HG02885 (cell line): ENCODE results near the gene NRIP3.
"Not testable (repeated sequence)": the region's sequence is repeated elsewhere in the genome, so short reads cannot be mapped to it uniquely, and the experiment has no call there.

ENCODE experiments used
- ATAC-seq: cut with Tn5 transposase; IDR thresholded peaks from one replicate; pipeline ENCODE4 v1.9.1; 2021; ENCODE audit warnings: mild to moderate bottlenecking; ENCODE audit not compliant: unreplicated experiment, poor library complexity

The NRIP3 gene

DNA sequence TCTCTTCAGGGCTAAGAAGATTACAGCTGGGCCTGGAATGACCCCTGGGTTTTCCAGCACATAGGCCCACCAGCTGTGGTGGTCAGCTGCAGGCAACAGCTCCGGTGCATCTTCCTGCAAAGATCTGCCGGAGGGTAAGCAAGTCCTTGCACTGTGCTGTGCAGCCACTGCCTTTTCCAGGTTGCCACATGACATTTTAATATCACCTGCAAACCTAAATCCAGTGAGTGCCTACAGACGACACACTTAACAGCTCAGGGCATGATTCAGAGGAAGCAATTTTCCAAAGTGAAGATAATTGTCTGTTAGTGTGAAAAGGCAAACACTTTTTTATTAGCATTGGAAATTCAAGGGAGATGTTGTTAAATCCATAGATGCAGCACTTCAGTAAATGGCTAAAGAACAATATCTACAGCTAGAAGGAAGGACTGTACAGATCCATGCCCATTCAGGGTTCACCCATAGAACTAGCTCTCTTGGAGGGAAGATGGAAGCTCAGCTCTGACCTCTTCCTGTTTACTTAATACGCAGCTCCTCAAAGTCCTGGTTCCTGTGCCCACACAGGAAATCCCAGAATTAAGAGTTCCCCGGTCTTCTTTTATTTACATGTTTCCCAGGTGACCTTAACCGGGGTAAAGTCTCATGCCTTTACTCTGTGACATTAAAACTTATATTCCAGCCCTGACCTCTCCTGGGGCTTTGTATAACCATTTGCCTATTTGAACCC lies 13.3 kb upstream of the NRIP3 start:
- no peak for ATAC-seq

DNA sequence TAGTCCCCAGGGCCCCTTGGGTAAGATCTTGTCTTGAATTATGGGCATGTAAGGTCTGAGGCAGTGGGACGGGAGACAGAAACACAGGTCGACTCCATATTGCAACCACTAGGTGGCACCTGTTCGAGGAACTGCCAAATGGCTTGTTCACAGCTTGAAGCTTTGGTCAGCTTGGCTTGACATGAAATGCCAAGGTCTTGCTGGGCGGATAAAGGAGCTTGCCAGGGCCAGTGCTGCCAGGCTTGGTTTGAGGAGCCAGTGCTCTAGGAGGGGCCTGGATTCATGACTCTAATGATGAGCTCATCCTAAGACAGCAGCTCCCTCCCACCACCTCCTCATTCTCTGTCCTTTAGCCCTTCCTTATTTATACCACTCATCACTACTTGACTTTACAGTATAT lies 11.9 kb upstream of the NRIP3 start:
- ATAC-seq = peak; percentile 77

DNA sequence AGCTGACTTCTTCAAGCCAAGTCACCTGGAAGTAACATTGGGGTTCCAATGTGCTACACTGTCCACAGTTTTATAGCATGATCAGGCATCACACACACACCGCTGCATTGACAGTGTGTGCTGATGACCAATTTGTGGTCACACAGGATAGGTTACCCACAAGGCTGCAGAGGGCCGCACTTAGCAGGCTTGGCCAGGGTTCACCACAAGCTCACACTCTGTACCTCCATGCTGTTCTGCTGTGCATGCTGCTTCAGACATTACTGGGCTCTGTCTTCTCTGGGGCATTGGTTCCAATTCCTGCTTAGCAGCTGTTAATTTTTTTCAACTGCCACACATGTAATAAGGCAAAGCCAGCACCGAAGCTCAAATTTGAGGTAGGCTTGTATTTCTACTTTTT lies 11.0 kb upstream of the NRIP3 start:
- ATAC-seq = no peak

DNA sequence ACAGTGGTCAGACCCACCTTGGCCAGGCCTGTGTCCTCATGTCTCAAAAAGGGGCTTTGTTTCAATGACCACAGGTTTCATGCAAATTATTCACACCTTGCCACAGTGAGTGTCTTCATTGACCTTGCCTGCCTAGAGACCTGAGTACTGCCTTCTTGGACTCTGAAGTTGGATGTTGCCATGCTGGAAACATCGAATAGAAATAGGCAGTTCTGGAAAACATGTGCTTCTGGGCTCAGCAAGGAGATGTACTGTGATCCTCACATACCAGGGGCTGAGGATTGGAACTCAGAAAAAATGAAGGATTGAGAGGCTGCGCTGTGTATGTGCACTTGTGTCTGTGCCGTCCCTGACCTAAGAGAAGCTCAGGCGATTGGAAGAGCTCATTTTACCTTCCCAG lies 9.6 kb upstream of the NRIP3 start:
- no peak for ATAC-seq

DNA sequence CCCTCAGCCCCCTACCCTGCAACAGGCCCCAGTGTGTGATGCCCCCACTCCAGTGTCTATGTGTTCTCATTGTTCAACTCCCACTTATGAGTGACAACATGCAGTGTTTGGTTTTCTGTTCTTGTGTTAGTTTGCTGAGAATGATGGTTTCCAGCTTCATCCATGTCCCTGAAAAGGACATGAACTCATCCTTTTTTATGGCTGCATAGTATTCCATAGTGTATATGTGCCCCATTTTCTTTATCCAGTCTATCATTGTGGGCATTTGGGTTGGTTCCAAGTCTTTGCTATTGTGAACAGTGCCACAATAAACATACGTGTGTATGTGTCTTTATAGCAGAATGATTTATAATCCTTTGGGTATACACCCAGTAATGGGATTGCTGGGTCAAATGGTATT lies 5.7 kb upstream of the NRIP3 start:
- not testable (repeated sequence) for ATAC-seq

DNA sequence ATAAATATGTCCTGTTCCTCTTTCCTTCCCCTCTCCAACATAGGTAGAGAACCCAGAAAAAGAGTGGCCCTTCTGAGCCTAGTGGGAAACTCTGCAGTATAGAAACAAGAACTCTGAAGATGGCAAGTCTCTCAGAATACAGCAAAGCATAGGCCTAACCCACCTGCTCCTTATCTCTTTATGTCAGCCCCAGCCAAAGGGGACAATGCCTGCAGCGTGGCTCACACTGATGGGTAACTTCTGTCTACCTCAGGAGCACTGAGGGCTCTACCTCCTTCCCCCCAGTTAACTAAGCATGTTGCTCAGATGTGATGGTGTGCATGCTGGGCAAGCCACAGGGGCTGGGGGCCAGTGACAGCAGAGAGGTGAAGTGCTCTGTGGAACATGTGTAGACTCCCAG lies 4.9 kb upstream of the NRIP3 start:
- no peak for ATAC-seq

DNA sequence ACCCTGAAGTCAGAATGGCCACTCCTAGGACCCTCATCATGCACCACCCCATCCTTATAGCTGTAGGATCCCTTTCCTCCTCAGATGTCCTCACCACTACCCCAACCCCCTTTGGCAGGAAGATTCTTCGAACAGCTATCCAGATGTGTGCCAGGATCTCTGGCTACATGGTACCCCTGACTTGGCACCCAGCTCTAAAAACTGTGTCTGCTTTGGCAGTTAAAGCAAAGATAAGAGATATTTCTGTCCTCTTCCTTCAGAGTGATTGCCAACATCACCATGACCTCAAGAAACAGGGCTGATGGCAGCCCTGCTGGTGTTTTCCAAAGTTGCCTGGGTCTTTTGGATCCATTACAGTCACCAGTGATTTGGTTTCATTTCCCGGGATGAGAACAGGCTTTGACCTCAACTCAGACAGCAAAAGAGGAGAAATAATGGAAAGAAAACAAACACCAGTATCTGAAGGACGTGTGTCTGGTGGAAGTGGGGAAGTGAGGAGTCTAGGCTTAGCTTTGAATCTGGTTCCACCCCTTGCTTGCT lies 4.3 kb upstream of the NRIP3 start:
- no peak for ATAC-seq

DNA sequence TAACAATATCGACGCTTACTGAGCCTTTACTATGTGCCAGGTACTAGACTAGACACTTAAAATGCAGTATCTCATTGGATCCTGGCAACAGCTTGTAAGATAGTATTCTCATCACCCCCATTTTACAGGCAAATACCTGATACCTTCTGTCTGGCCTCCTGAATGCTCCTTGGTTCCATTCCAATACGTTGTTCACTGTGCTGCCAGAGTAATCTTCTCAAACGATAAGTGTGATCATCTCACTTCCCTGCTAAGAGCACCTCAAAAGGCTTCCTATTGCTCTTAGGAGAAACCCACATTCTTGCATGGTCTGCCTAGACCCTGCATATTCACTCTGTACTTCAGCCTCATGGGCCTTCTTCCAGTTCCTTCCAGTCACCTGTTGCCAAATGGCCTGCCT lies 1.3 kb upstream of the NRIP3 start:
- no peak for ATAC-seq

DNA sequence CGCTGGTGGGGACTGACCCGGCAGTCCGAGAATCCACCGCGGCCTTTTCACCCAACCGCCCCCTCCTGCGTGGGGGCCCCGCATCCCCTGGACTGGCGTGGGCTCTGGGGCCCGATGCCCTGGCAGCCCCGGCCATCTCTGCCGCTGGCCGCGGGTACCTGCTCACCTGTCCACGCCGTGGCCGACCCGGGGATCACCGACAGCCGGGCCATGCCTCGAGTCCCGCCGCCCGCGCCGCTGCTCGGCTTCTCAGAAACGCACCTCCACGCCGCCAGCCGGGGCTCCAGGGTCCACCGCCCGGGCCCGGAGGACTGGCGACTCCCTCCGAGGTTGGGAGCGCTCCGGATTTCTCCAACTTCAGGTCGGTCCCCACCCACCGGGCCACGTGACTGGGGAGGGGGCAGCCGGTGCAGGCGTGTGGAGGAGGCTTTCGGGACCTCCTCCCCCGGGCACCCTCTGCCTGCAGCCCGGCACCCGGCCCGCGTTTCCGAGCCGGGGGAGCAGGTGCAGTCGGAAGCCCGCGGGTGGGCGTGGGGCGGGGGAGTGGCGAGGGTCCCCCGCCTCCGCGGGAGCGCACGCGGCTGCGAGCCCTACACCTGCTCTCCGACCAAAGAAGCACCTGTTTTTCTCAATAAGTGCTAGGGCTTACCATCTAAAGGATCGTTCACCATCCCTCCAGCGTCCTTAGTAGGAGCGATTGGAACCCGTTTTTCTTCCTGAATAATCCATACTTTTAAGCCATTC lies 554 bp upstream of the NRIP3 start:
- ATAC-seq = peak; percentile 14

DNA sequence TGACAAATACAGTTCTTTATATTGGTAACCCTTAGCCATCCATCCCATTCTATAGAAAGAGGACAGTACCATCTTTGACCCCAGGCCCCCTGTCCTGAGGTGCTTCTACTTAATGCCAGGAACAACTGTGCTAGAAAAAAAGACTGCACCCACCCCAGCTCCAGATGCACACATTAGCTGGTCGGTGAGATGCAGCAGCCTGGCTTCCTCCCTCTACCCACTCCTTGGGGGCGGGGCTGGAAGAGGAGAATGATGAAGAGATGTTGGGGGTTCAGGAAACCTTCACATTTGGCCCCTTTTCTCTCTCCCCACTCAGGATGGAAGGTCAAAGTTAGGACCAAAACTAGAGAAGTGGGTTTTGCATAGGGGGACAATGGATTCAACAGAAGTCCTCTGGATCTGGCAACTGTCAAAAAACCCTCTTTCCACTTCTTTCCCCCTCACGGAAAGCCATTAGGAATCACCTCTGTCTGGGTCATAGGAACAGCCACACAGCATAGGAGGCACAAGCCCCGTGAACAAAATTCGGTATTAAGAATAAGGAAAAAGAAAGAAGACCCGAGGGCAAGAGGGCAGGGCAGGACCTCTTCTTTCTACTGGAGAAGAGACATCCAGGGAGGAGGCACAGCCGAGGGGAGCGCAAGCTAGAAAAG lies 755 bp downstream of the NRIP3 start:
- no peak for ATAC-seq

DNA sequence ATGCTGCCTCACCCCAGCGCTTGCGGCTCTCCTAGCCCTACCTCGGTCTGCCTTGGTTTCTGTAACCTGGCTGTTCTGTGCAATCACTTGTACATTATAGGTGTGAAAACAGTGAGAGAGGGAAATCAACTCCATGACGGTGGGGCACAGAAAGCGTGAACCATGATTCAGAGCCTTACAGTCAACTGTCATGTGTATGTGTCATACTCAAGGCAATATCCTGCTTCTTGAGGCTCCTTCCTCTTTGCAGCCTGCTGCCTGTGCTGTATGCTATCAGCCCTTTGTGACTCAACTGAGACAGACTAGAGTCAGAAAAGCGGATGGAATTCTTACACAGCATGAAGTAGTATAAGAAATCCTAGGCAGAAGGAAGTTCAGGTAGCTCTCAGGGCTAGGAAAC lies 2.1 kb downstream of the NRIP3 start:
- ATAC-seq = no peak

DNA sequence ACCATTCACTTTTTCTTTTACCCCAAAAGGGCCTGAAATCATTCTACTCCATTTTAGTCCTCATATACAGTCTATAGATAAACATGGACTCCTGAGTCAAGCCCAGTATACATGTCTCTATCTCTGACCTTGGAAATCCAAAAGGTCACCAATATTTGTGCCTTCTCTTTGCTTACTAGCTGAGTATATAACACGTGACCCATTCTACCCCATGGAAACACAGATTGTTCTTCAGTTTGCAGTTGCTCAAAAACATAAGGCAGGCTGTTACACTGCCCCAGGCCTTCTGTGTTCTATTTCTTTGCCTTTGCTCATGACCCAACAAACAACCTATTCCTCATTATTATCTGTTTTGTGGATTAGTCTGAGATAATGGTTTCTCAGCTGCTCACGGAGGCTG lies 5.8 kb downstream of the NRIP3 start:
- ATAC-seq = no peak

DNA sequence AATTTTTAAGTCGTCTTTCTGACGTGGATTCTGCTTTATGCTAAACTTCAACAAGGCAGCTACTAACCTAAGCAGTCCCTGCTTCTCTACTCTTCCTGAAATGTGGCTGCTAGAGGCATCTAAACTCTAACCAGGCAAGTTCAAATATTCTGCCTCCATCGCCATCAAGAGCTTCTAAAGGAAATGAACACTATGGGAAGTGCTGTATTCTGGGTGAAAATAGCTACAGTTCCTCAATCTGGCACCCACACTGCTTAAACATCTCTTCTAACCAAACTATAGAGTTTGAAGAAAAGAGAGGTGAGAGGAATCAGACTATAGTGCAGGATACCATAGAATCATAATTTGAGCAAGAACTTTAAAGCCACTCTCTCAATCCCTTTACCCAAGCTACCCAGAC lies 6.3 kb downstream of the NRIP3 start:
- ATAC-seq = no peak

DNA sequence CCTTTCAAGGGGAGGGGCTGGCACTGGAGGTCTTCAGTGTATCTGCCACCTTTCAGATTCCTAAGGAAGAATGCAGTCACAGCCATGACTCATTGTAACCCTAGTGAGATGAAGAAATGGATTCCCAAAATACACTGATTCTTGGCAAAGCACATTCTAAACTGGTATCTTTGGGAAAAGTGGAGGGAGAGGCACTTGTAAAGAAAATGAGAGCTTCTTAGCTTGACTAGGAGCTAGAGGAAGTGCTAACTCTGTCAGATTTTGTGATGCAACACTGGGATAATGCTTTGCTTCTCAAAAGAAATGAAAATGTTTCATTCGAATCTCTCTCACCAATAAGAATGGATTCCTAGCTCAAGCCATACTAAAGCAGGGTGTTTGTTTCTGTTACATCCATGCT lies 14.3 kb downstream of the NRIP3 start:
- no peak for ATAC-seq

DNA sequence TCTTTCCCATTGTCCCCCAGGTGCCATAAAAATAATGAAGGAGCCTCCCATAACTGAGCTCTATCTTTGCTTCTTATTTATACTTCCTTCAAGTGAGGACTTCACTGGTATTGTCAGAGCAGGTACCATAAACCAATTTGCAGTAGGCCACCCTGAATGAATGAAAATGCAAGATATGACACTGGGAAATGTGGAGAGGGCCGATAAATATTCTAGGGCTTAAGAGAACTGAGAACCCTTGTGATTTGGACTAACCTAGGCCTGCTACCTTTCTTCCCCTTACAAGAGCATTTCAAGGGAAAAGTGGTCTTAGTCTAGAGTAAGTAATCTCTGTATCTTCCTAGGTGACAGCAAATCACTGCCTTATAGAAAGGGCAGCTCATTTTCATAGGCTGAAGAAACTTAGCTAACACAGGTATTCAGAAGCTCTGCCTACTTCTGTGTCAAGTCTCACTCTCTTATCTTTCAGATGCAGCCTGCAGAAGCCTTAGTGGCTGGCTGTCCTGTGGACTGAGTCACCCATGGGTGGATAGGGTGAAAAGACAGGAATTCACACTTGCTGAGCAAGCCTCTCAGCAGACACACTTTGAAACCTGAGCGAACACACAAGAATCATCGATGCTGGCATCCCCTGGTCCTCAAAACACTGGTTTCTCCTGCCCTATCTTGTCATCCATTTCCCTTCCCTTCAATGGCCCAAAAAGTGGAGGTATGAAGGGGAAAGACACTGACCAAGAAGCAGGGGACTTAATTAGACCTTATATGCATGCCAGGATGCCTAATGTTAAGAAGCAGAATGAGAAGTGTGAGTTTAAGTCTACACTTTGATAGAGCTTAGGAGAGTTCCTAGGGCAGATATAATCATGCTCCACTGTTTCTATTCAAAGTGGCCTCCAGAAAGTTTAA lies 15.2 kb downstream of the NRIP3 start:
- ATAC-seq = no peak

DNA sequence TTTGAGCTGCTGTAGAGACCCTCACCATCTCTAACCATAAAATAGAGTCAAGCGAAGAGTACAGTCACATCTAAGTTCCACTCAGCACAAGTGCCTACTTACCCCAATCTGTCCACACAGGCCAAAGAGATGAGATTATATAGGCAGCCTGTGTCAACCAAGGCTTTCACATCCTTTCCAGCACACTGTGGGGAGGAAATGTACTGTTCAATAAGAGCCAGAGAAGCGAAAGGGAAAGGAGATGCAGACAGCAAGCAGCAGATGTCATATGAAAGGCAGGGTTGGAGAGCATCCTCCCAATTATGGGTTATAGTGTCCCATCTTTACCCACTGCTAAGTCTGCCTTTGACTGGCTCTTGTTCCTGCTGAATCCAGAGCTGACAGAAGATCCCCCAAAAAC lies 16.4 kb downstream of the NRIP3 start:
- ATAC-seq = no peak

DNA sequence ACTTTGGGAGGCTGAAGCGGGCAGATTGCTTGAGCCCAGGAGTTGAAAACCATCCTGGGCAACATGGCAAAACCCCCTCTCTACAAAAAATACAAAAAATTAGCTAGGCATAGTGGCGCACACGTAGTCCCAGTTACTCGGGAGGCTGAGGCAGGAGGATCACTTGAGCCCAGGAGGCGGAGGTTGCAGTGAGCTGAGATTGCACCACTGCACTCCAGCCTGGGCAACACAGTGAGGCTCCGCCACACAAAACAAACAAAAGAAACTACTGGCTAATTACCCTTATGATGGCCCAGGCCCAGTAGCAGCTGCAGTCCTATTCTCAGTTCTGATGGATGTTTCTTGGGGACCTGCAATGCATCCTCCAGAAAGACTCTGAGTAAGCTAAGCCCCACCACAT lies 17.0 kb downstream of the NRIP3 start:
- ATAC-seq = not testable (repeated sequence)

DNA sequence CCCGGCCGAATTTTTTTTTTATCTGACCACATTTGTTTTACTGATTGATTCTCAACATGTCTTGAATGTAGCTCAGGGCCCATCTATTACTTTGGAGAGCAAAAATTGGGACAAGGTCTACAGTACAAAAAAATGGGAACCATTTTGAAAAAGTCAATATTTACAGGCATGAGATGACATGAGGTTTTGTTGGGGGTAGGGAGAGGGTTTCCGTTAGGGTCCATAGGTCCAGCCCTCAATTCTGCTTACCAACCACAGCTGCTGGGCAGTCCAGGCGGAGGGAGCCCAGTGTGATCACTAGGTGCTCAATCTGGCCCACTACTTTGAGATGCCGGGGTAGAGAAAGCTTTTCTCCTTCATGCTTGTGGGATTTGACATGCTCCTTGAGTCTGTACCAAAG lies 18.3 kb downstream of the NRIP3 start:
- no peak for ATAC-seq

DNA sequence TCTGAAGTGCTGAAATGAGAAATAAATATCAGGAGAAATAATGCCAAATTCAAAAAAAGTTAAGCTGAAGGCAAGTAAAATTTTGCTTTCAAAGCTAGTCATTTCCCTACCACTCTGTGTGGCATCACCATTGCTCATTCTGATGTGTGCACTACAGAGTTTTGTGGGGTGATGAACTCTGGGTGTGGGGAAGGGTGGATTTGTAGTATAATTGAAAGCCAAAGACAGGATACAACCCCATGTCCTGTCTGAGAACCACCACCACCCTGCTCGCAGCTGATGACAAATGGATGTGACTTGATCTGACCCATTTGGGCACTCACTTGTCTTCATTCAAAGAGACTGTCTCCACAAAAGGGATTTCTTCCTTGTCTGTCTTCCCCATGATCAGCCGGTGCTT lies 20.2 kb downstream of the NRIP3 start:
- ATAC-seq = no peak

DNA sequence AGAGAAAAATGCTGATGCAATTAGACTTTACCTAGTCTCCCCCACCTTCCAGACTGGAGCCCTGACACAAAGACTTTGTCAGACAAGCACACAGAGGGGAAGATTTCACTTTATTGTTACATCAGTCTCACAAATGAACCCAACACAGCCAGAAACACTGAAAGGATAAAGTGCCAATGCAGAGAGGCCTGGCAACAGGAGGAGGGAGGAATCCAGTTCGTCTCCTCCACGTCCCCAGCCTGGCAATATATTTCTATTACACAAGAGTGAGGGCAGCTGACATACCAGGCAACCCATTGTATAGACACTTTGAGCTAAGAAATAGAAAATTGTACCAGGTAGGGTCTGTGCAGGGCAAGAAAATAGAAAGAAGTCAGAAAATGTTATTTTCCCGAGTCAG lies 23.3 kb downstream of the NRIP3 start:
- ATAC-seq = no peak
